Measurements from ENCODE around the gene MBNL2.

Gene MBNL2

GRCh38 chr13:97301382-97302095 lies 79.4 kb downstream of the MBNL2 start:
- DNase-seq (ENCODE audit: low read depth): no peak

- DNase-seq (ENCODE audit: low read depth): no peak
Measured at GRCh38 chr13:97302611-97303010, 80.5 kb downstream of the MBNL2 start.

- DNase-seq (ENCODE audit: low read depth): no peak
Measured at GRCh38 chr13:97306106-97306505, 84.0 kb downstream of the MBNL2 start.

GRCh38 chr13:97306645-97307044 lies 84.5 kb downstream of the MBNL2 start:
- DNase-seq (ENCODE audit: low read depth): no peak

GRCh38 chr13:97307118-97307881 lies 85.2 kb downstream of the MBNL2 start:
- DNase-seq (ENCODE audit: low read depth): no peak

GRCh38 chr13:97307882-97308624 lies 85.9 kb downstream of the MBNL2 start:
- DNase-seq (ENCODE audit: low read depth): no peak

- no peak for DNase-seq (ENCODE audit: low read depth)
Measured at GRCh38 chr13:97308735-97309429, 86.7 kb downstream of the MBNL2 start.

- no peak for DNase-seq (ENCODE audit: low read depth)
Measured at GRCh38 chr13:97310809-97311436, 88.8 kb downstream of the MBNL2 start.

- DNase-seq (ENCODE audit: low read depth): no peak
Measured at GRCh38 chr13:97311956-97312355, 89.8 kb downstream of the MBNL2 start.

- DNase-seq (ENCODE audit: low read depth): no peak
Measured at GRCh38 chr13:97313551-97314260, 91.6 kb downstream of the MBNL2 start.

GRCh38 chr13:97316390-97316789 lies 94.3 kb downstream of the MBNL2 start:
- no peak for DNase-seq (ENCODE audit: low read depth)

- no peak for DNase-seq (ENCODE audit: low read depth)
Measured at GRCh38 chr13:97317933-97318332, 95.8 kb downstream of the MBNL2 start.

GRCh38 chr13:97318532-97318931 lies 96.4 kb downstream of the MBNL2 start:
- DNase-seq (ENCODE audit: low read depth): no peak

- no peak for DNase-seq (ENCODE audit: low read depth)
Measured at GRCh38 chr13:97319113-97319720, 97.1 kb downstream of the MBNL2 start.

GRCh38 chr13:97321101-97321500 lies 99.0 kb downstream of the MBNL2 start:
- DNase-seq (ENCODE audit: low read depth): no peak

GRCh38 chr13:97321616-97322321 lies 99.6 kb downstream of the MBNL2 start:
- DNase-seq (ENCODE audit: low read depth): no peak

GRCh38 chr13:97322740-97323342 lies 100.7 kb downstream of the MBNL2 start:
- DNase-seq (ENCODE audit: low read depth): no peak

GRCh38 chr13:97324115-97324514 lies 102.0 kb downstream of the MBNL2 start:
- no peak for DNase-seq (ENCODE audit: low read depth)

GRCh38 chr13:97325738-97326137 lies 103.6 kb downstream of the MBNL2 start:
- DNase-seq (ENCODE audit: low read depth): no peak

- DNase-seq (ENCODE audit: low read depth): no peak
Measured at GRCh38 chr13:97327086-97327485, 105.0 kb downstream of the MBNL2 start.
